Stomach (tissue), 4 donors: ENCODE data around the gene AIG1.

ENCODE experiments used
- CTCF ChIP-seq, 7 experiments: fragments of 450-650 bp in 4 of 7; fragments of 200-600 bp in 3 of 7; sonication (generic) in 3 of 7; IDR thresholded peaks; one replicate each; pipeline ENCODE4 v1.5.1; 2016 to 2019; ENCODE audit warnings: antibody characterized with exemption in 7 of 7, control low read depth in 2 of 7, mild to moderate bottlenecking in 1 of 7
- EP300 ChIP-seq: sonication (generic); formaldehyde crosslinking; IDR thresholded peaks from one replicate; pipeline ENCODE4 v1.6.1; 2017; ENCODE audit warnings: antibody characterized with exemption
- POLR2A ChIP-seq, 4 donors: fragments of 450-650 bp; IDR thresholded peaks; one replicate each; pipeline ENCODE4 v1.6.1; 2016; ENCODE audit warnings: antibody characterized with exemption in 4 of 4, control low read depth in 2 of 4, mild to moderate bottlenecking in 1 of 4, moderate library complexity in 1 of 4
- POLR2AphosphoS5 ChIP-seq, 3 donors: sonication (generic); formaldehyde crosslinking; IDR thresholded peaks; one replicate each; pipeline ENCODE4 v1.6.1; 2016; ENCODE audit warnings: antibody characterized with exemption in 3 of 3

GRCh38 chr6:143298071-143298470 lies 237.4 kb downstream of the AIG1 start:
- TF ChIP-seq CTCF (IDR thresholded peaks at IDR 0.05) (no peak), POLR2A (IDR thresholded peaks at IDR 0.05) (no peak), EP300 (no peak), POLR2AphosphoS5 (IDR thresholded peaks at IDR 0.05) (no peak)
